Right lobe of liver (tissue), 4 donors: ENCODE measurements around the gene IRF2BP2.

ENCODE experiments used
- CTCF ChIP-seq, 4 donors: fragments of 200-600 bp in 3 of 4; fragments of 450-650 bp in 1 of 4; IDR thresholded peaks; one replicate each; pipeline versions ENCODE4 v1.5.1 to v1.8.0; 2016 to 2022; ENCODE audit warnings: antibody characterized with exemption in 4 of 4, mild to moderate bottlenecking in 2 of 4
- POLR2A ChIP-seq: fragments of 450-650 bp; IDR thresholded peaks from one replicate; pipeline ENCODE4 v1.6.1; 2017; ENCODE audit warnings: antibody characterized with exemption, mild to moderate bottlenecking
- donor health status: DM: no; HTN: no; CAD: no.
- donor health status: DM: no; HTN: no; CAD: no.
- donor health status: DM: no; HTN: yes; CAD: no.

- TF ChIP-seq CTCF (IDR thresholded peaks at IDR 0.05) (no peak), POLR2A (no peak)
Measured at GRCh38 chr1:234578735-234579134, 31.2 kb downstream of the IRF2BP2 start.
